GM12878 (cell line): ENCODE data around the gene CALHM2. TPM values are rescaled to one million over a fixed set of nuclear protein-coding genes. Genes with fewer than 3 reads are reported as not detected.
A peak's percentile ranks its signal among the peaks of the same experiment; 100 is the strongest.

Experiments used
- BACH1 ChIP-seq: fragments of 450-650 bp; IDR thresholded peaks from 2 replicates; pipeline ENCODE4 v1.6.1; 2017; ENCODE audit warnings: mild to moderate bottlenecking, borderline replicate concordance
- BHLHE40 ChIP-seq, 2 experiments: fragments of 450-650 bp in 1 of 2; IDR thresholded peaks; 2 replicates each; pipeline ENCODE4 v1.6.1; 2011 to 2017; ENCODE audit warnings: low read depth in 2 of 2, borderline replicate concordance in 1 of 2, improper control_type of control experiment in 1 of 2, low read length in 1 of 2, mild to moderate bottlenecking in 1 of 2
- DPF2 ChIP-seq: fragments of 450-650 bp; IDR thresholded peaks from 2 replicates; pipeline ENCODE4 v1.6.1; 2017; ENCODE audit warnings: mild to moderate bottlenecking
- FOS ChIP-seq: IDR thresholded peaks from 3 replicates; pipeline ENCODE4 v1.6.1; 2011; ENCODE audit warnings: borderline replicate concordance; ENCODE audit not compliant: insufficient read length; ENCODE audit errors: extremely low read depth
- FOXK2 ChIP-seq: fragments of 450-650 bp; IDR thresholded peaks from 2 replicates; pipeline ENCODE4 v1.6.1; 2017; ENCODE audit warnings: mild to moderate bottlenecking, moderate library complexity
- HDAC2 ChIP-seq: fragments of 200-600 bp; sonication (generic); IDR thresholded peaks from 2 replicates; pipeline ENCODE4 v1.6.1; 2017
- IKZF2 ChIP-seq, 2 experiments: fragments of 450-650 bp; IDR thresholded peaks; 2 replicates each; pipeline ENCODE4 v1.6.1; 2017; ENCODE audit warnings: mild to moderate bottlenecking in 2 of 2, moderate library complexity in 2 of 2
- MYC ChIP-seq: IDR thresholded peaks from 2 replicates; pipeline ENCODE4 v1.6.1; 2011; ENCODE audit warnings: mild to moderate bottlenecking, low read length, moderate library complexity, inconsistent platforms; ENCODE audit not compliant: insufficient read depth, insufficient replicate concordance, insufficient read length, severe bottlenecking
- NBN ChIP-seq: fragments of 450-650 bp; IDR thresholded peaks from 2 replicates; pipeline ENCODE4 v1.6.1; 2016
- POLR2A ChIP-seq: IDR thresholded peaks from 2 replicates; pipeline ENCODE4 v1.6.1; 2011; ENCODE audit warnings: low read depth, mild to moderate bottlenecking, low read length
- POLR2AphosphoS5 ChIP-seq: IDR thresholded peaks from 2 replicates; pipeline ENCODE4 v1.6.1; 2011; ENCODE audit warnings: mild to moderate bottlenecking, low read length, inconsistent platforms
- SIN3A ChIP-seq: IDR thresholded peaks from 2 replicates; pipeline ENCODE4 v1.6.1; 2012; ENCODE audit warnings: low read depth, low read length, improper control_type of control experiment
- SRF ChIP-seq, 2 experiments: IDR thresholded peaks; 2 replicates each; pipeline ENCODE4 v1.6.1; 2011; ENCODE audit warnings: low read depth in 2 of 2, low read length in 2 of 2, mild to moderate bottlenecking in 1 of 2, moderate library complexity in 1 of 2
- STAT1 ChIP-seq: fragments of 450-650 bp; conservative IDR thresholded peaks from 2 replicates; pipeline ENCODE4 v1.6.1; 2014; ENCODE audit warnings: antibody characterized with exemption, mild to moderate bottlenecking
- STAT3 ChIP-seq: IDR thresholded peaks from 2 replicates; pipeline ENCODE4 v1.6.1; 2011; ENCODE audit warnings: low read depth, low read length, improper control_type of control experiment
- TBL1XR1 ChIP-seq: IDR thresholded peaks from 2 replicates; pipeline ENCODE4 v1.6.1; 2012; ENCODE audit warnings: low read depth, low read length, improper control_type of control experiment
- YY1 ChIP-seq: IDR thresholded peaks from 2 replicates; pipeline ENCODE4 v1.6.1; 2011; ENCODE audit warnings: low read depth, mild to moderate bottlenecking, low read length
- ZNF217 ChIP-seq: fragments of 450-650 bp; IDR thresholded peaks from 2 replicates; pipeline ENCODE4 v1.6.1; 2017; ENCODE audit warnings: antibody characterized with exemption, mild to moderate bottlenecking
- polyA plus RNA-seq, 11 experiments: library from polyadenylated mRNA; depleted of rRNA in 4 of 11; unstranded in 6 of 11; stranded (reverse) in 5 of 11; fragments of >200 nt; fragmentation: Nextera tagmentation in 4 of 11; fragmentation: Illumina TruSeq in 1 of 11; extraction: Ambion mirVana in 4 of 11; extraction: Trizol in 1 of 11; gene quantifications; 1 replicate in 1 of 11; 2 replicates in 10 of 11; pipeline versions ENCODE4 v1.2.1 to v1.2.3, GENCODE V29; 2011 to 2016; ENCODE audit warnings: inconsistent platforms in 2 of 11, missing spikeins in 2 of 11, low read depth in 1 of 11
- total RNA-seq, 4 experiments: library from RNA; depleted of rRNA in 3 of 4; stranded (reverse); fragments of >200 nt in 3 of 4; fragmentation: Illumina TruSeq in 1 of 4; extraction: Trizol in 1 of 4; gene quantifications; 2 replicates each; pipeline versions ENCODE4 v1.2.1 to v1.2.3, GENCODE V29; 2013 to 2021
- TF ChIP-seq, protein P1 (sequence below): fragments of 450-650 bp; formaldehyde crosslinking; IDR thresholded peaks from 2 replicates; pipeline ENCODE4 v1.4.0; 2020; ENCODE audit warnings: mild to moderate bottlenecking, moderate library complexity
- TF ChIP-seq, protein P2 (sequence below): fragments of 450-650 bp; IDR thresholded peaks from 2 replicates; pipeline ENCODE4 v1.6.1; 2016; ENCODE audit warnings: mild to moderate bottlenecking
- TF ChIP-seq, protein P3 (sequence below): IDR thresholded peaks from 2 replicates; pipeline ENCODE4 v1.6.1; 2011; ENCODE audit warnings: mild to moderate bottlenecking, low read depth, low read length, moderate library complexity; ENCODE audit not compliant: insufficient replicate concordance
- TF ChIP-seq, protein P4 (sequence below): IDR thresholded peaks from 2 replicates; pipeline ENCODE4 v1.6.1; 2012; ENCODE audit warnings: mild to moderate bottlenecking, low read depth, low read length

CALHM2 gene
- total and polyA plus RNA-seq, 10 of the 15 experiments (the other 5 are each of a cell fraction or from before 2014, with no cell fraction given), result 0.60 to 23.7 (median 9.3) TPM

DNA sequence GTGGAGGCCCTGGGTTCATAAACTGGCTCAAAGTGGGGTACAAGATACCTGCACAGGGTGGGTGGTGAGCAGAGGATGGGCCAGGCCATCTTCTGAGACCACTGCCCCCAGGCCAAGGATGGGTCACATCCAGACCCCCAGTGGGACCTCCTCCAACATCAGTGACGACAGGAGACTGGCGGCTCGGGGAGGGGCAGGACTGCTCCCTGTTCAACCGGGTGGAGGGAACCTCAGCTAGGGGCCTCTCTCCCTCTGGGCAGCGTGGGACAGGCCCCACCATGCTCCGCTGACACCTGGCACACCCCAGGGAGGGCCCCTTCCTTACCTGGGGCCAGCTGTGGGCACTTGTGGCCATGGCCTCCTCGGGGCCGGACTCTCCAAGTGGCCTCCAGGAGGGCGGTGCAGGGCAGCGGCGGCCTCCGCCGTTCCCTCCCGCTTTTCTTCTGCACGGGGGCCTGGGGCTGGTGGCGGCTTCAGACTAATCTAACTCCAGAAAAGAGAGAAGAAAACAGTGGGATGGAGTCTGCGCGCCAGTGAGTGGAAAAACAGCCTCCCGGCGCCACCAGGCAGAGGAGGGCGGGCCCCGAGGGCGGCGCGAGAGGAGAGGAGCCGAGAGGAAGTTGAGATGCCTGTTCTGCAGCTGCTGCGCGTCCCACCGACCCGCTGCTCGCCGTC is at the start of gene CALHM2 (continued):
- TF ChIP-seq, protein P1, sequence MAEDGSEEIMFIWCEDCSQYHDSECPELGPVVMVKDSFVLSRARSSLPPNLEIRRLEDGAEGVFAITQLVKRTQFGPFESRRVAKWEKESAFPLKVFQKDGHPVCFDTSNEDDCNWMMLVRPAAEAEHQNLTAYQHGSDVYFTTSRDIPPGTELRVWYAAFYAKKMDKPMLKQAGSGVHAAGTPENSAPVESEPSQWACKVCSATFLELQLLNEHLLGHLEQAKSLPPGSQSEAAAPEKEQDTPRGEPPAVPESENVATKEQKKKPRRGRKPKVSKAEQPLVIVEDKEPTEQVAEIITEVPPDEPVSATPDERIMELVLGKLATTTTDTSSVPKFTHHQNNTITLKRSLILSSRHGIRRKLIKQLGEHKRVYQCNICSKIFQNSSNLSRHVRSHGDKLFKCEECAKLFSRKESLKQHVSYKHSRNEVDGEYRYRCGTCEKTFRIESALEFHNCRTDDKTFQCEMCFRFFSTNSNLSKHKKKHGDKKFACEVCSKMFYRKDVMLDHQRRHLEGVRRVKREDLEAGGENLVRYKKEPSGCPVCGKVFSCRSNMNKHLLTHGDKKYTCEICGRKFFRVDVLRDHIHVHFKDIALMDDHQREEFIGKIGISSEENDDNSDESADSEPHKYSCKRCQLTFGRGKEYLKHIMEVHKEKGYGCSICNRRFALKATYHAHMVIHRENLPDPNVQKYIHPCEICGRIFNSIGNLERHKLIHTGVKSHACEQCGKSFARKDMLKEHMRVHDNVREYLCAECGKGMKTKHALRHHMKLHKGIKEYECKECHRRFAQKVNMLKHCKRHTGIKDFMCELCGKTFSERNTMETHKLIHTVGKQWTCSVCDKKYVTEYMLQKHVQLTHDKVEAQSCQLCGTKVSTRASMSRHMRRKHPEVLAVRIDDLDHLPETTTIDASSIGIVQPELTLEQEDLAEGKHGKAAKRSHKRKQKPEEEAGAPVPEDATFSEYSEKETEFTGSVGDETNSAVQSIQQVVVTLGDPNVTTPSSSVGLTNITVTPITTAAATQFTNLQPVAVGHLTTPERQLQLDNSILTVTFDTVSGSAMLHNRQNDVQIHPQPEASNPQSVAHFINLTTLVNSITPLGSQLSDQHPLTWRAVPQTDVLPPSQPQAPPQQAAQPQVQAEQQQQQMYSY (CRISPR knock-in tag), result no peak
- peak; percentile 72 for TF ChIP-seq POLR2A
- TF ChIP-seq TBL1XR1, result no peak
- no peak for TF ChIP-seq IKZF2 (IDR thresholded peaks at IDR 0.05)
- TF ChIP-seq BHLHE40 (IDR thresholded peaks at IDR 0.05; ENCODE audit: borderline replicate concordance in 1 of 2, low read depth in 2 of 2, low read length in 1 of 2), result no peak
- TF ChIP-seq, protein P2, sequence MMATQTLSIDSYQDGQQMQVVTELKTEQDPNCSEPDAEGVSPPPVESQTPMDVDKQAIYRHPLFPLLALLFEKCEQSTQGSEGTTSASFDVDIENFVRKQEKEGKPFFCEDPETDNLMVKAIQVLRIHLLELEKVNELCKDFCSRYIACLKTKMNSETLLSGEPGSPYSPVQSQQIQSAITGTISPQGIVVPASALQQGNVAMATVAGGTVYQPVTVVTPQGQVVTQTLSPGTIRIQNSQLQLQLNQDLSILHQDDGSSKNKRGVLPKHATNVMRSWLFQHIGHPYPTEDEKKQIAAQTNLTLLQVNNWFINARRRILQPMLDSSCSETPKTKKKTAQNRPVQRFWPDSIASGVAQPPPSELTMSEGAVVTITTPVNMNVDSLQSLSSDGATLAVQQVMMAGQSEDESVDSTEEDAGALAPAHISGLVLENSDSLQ, result peak; percentile 40; the same call in 1 of the 2 replicates
- peak; percentile 16; the same call in 1 of the 2 replicates for TF ChIP-seq POLR2AphosphoS5
- no peak for TF ChIP-seq BACH1
- TF ChIP-seq, protein P3, sequence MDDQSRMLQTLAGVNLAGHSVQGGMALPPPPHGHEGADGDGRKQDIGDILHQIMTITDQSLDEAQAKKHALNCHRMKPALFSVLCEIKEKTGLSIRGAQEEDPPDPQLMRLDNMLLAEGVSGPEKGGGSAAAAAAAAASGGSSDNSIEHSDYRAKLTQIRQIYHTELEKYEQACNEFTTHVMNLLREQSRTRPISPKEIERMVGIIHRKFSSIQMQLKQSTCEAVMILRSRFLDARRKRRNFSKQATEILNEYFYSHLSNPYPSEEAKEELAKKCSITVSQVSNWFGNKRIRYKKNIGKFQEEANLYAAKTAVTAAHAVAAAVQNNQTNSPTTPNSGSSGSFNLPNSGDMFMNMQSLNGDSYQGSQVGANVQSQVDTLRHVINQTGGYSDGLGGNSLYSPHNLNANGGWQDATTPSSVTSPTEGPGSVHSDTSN, result no peak
- peak; percentile 47 for TF ChIP-seq MYC
- TF ChIP-seq SIN3A, result 0 out of 2 replicates have a peak, but pooled peaks have one; percentile 25
- TF ChIP-seq DPF2, result no peak
- no peak for TF ChIP-seq FOS
- TF ChIP-seq STAT3, result no peak
- TF ChIP-seq NBN, result no peak
- TF ChIP-seq, protein P4, sequence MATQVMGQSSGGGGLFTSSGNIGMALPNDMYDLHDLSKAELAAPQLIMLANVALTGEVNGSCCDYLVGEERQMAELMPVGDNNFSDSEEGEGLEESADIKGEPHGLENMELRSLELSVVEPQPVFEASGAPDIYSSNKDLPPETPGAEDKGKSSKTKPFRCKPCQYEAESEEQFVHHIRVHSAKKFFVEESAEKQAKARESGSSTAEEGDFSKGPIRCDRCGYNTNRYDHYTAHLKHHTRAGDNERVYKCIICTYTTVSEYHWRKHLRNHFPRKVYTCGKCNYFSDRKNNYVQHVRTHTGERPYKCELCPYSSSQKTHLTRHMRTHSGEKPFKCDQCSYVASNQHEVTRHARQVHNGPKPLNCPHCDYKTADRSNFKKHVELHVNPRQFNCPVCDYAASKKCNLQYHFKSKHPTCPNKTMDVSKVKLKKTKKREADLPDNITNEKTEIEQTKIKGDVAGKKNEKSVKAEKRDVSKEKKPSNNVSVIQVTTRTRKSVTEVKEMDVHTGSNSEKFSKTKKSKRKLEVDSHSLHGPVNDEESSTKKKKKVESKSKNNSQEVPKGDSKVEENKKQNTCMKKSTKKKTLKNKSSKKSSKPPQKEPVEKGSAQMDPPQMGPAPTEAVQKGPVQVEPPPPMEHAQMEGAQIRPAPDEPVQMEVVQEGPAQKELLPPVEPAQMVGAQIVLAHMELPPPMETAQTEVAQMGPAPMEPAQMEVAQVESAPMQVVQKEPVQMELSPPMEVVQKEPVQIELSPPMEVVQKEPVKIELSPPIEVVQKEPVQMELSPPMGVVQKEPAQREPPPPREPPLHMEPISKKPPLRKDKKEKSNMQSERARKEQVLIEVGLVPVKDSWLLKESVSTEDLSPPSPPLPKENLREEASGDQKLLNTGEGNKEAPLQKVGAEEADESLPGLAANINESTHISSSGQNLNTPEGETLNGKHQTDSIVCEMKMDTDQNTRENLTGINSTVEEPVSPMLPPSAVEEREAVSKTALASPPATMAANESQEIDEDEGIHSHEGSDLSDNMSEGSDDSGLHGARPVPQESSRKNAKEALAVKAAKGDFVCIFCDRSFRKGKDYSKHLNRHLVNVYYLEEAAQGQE, result no peak
- no peak for TF ChIP-seq FOXK2
- TF ChIP-seq ZNF217, result no peak
- TF ChIP-seq SRF (IDR thresholded peaks at IDR 0.05; ENCODE audit: low read depth in 2 of 2, low read length in 2 of 2), result no peak
- no peak for TF ChIP-seq STAT1
- TF ChIP-seq HDAC2, result no peak
- no peak for TF ChIP-seq YY1
